Measurements from ENCODE around the gene CT45A10.
"Not testable (repeated sequence)": the region's sequence is repeated elsewhere in the genome, so short reads cannot be mapped to it uniquely, and the experiment has no call there.

GRCh38 chrX:135837180-135837579, 56.1 kb downstream of the CT45A10 start, which contains the start of gene CT45A7:
- TF ChIP-seq POLR2A, CTCF (IDR thresholded peaks at IDR 0.05): not testable (repeated sequence)
